ENCODE data around the gene COQ3. TPM values are rescaled to one million over a fixed set of nuclear protein-coding genes. Genes with fewer than 3 reads are reported as not detected.

COQ3 gene
- total RNA-seq, 2 experiments from 2014 or later: 8.3 to 10.9 TPM

DNA sequence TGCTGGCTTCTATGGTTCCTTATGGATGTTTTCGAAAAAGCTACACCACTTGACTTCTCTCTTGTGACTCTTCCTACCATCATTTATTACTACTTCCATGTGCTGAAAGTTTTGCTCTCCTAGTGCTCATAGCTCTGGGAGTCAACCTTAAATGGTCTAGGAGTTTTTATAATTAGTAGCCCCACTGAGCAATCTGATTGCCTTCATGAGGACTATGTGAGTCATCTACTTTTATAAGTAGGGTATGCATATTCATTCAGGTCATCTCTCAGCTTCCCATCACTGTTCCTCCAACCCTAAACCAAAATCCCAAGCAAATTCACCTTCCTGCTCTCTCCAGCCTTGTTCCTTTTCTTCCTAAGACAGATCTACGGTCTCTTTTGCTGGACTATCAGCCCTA, 27.1 kb downstream of the COQ3 start:
- TF ChIP-seq, protein P1, sequence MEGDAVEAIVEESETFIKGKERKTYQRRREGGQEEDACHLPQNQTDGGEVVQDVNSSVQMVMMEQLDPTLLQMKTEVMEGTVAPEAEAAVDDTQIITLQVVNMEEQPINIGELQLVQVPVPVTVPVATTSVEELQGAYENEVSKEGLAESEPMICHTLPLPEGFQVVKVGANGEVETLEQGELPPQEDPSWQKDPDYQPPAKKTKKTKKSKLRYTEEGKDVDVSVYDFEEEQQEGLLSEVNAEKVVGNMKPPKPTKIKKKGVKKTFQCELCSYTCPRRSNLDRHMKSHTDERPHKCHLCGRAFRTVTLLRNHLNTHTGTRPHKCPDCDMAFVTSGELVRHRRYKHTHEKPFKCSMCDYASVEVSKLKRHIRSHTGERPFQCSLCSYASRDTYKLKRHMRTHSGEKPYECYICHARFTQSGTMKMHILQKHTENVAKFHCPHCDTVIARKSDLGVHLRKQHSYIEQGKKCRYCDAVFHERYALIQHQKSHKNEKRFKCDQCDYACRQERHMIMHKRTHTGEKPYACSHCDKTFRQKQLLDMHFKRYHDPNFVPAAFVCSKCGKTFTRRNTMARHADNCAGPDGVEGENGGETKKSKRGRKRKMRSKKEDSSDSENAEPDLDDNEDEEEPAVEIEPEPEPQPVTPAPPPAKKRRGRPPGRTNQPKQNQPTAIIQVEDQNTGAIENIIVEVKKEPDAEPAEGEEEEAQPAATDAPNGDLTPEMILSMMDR (conservative IDR thresholded peaks at IDR 0.05; ENCODE audit: low read length): no peak
- no peak for TF ChIP-seq EZH2phosphoT487 (IDR thresholded peaks at IDR 0.05; ENCODE audit: borderline replicate concordance, low read depth, low read length)
- intact Hi-C loops (cut with micrococcal nuclease; ENCODE audit: unreplicated experiment): no loop called here
- POLR2A ChIA-PET: no interaction called here

DNA sequence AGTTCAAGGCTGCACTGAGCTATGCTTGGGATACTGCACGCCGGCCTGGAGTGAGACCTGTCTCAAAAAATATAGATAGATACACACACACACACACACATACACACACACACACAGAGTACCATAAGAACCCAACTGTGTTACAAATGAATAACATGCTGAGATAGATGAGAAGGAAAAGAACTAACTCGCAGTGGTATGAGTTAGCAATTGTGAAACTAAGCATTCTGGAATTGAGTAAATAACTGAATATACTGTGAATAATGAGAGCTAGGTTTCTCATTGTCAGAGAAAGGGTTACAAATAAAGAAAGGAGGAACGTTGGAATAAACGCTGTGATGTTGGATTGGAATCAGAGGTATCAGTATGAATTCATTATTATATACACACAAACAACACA, 30.0 kb downstream of the COQ3 start:
- TF ChIP-seq EZH2phosphoT487 (IDR thresholded peaks at IDR 0.05; ENCODE audit: borderline replicate concordance, low read depth, low read length): no peak
- TF ChIP-seq, protein P1 (conservative IDR thresholded peaks at IDR 0.05; ENCODE audit: low read length): no peak
- no TSS peak for BruUV-seq (replicated peaks)
- Histone ChIP-seq H3K79me2 (ENCODE audit: insufficient read depth, low read depth, low read length) (no peaks in the 10 kb centered on the region), H3K27ac (ENCODE audit: low read depth, low read length, poor library complexity, severe bottlenecking) (no peak overlapping the region), H2AFZ (ENCODE audit: low read length) (no peak overlapping the region), H3K9me2 (ENCODE audit: insufficient read depth, low read length) (no peaks in the 10 kb centered on the region), H3K4me2 (ENCODE audit: low read length) (no peak overlapping the region), H3K4me3 (ENCODE audit: low read depth, low read length, poor library complexity, severe bottlenecking) (no peak overlapping the region), H3K4me1 (ENCODE audit: insufficient read depth, low read length, poor library complexity, severe bottlenecking) (no peaks in the 10 kb centered on the region), H4K20me1 (ENCODE audit: insufficient read depth, low read length) (no peaks in the 10 kb centered on the region), H3K36me3 (ENCODE audit: insufficient read depth, low read length) (no peaks in the 10 kb centered on the region), H3K9me3 (ENCODE audit: low read length) (no peaks in the 10 kb centered on the region)
- intact Hi-C loops (cut with micrococcal nuclease; ENCODE audit: unreplicated experiment): no loop called here
- POLR2A ChIA-PET: no interaction called here
- no peak for DNase-seq (ENCODE audit: low spot score)
- CTCF ChIA-PET (ENCODE audit: unreplicated experiment): no interaction called here

More for the DNA sequence above, 27.1 kb downstream of the COQ3 start:
- Histone ChIP-seq H3K9me2 (ENCODE audit: insufficient read depth, low read length) (no peaks in the 10 kb centered on the region), H3K4me2 (ENCODE audit: low read length) (no peak overlapping the region), H3K79me2 (ENCODE audit: insufficient read depth, low read depth, low read length) (no peaks in the 10 kb centered on the region), H2AFZ (ENCODE audit: low read length) (no peak overlapping the region), H4K20me1 (ENCODE audit: insufficient read depth, low read length) (no peaks in the 10 kb centered on the region), H3K4me1 (ENCODE audit: insufficient read depth, low read length, poor library complexity, severe bottlenecking) (no peaks in the 10 kb centered on the region), H3K27ac (ENCODE audit: low read depth, low read length, poor library complexity, severe bottlenecking) (no peak overlapping the region), H3K9me3 (ENCODE audit: low read length) (no peaks in the 10 kb centered on the region), H3K4me3 (ENCODE audit: low read depth, low read length, poor library complexity, severe bottlenecking) (no peak overlapping the region), H3K36me3 (ENCODE audit: insufficient read depth, low read length) (no peaks in the 10 kb centered on the region)
- CTCF ChIA-PET (ENCODE audit: unreplicated experiment): no interaction called here
- BruUV-seq (replicated peaks): no TSS peak
- DNase-seq (ENCODE audit: low spot score): no peak

DNA sequence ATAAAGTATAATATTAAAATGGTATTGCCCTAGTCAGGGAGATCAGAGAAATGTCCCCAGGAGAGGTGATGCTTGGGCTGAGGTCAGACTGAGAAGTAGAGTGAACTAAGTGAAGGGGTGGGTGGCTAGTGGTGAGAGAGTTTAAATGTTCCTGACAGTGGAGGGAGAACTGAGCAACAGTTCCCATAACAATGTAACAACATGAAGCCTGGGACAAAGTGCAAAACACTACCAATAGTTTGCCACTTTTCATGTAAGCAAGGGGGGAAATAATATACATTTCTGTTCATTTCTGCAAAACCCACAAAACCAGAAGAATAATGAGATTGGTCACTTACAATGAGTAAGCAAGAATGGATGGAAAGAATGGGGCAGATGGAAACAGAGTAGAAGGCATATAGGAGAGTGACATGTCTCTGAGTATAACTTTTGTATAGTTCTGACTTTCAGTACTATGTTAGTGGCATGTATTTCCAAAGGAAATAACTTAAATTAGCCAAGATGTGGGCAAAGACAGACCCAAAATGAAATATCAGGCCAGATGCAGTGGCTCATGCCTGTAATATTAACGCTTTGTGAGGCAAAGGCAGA, 31.2 kb downstream of the COQ3 start:
- Histone ChIP-seq H3K9me3 (ENCODE audit: low read length) (no peaks in the 10 kb centered on the region), H3K27ac (ENCODE audit: low read depth, low read length, poor library complexity, severe bottlenecking) (no peak overlapping the region), H3K79me2 (ENCODE audit: insufficient read depth, low read depth, low read length) (no peaks in the 10 kb centered on the region), H3K4me2 (ENCODE audit: low read length) (no peak overlapping the region), H4K20me1 (ENCODE audit: insufficient read depth, low read length) (no peaks in the 10 kb centered on the region), H3K36me3 (ENCODE audit: insufficient read depth, low read length) (no peaks in the 10 kb centered on the region), H2AFZ (ENCODE audit: low read length) (no peak overlapping the region), H3K4me3 (ENCODE audit: low read depth, low read length, poor library complexity, severe bottlenecking) (no peak overlapping the region), H3K4me1 (ENCODE audit: insufficient read depth, low read length, poor library complexity, severe bottlenecking) (no peaks in the 10 kb centered on the region), H3K9me2 (ENCODE audit: insufficient read depth, low read length) (no peaks in the 10 kb centered on the region)
- intact Hi-C loops (cut with micrococcal nuclease; ENCODE audit: unreplicated experiment): no loop called here
- no TSS peak for BruUV-seq (replicated peaks)
- POLR2A ChIA-PET: no interaction called here
- TF ChIP-seq, protein P1 (conservative IDR thresholded peaks at IDR 0.05; ENCODE audit: low read length): no peak
- TF ChIP-seq EZH2phosphoT487 (IDR thresholded peaks at IDR 0.05; ENCODE audit: borderline replicate concordance, low read depth, low read length): no peak
- CTCF ChIA-PET (ENCODE audit: unreplicated experiment): no interaction called here
- DNase-seq (ENCODE audit: low spot score): no peak
